Endothelial cell of umbilical vein (primary cell): Measurements from ENCODE around the gene C13orf46. TPM values are rescaled to one million over a fixed set of nuclear protein-coding genes. Genes with fewer than 3 reads are reported as not detected.

Experiments
- BruUV-seq: library from RNA; stranded (reverse); fragments of 400-500 nt; replicated peaks from 2 replicates; lab custom pipeline; 2021; lab: Mats Ljungman, UMichigan
- CTCF ChIA-PET: fragments of 300-600, 350-600 bp; sonication (Branson Sonifier 250); formaldehyde crosslinking; loops from one replicate; lab custom pipeline; 2021; ENCODE audit warnings: antibody characterized with exemption, inconsistent platforms; lab: Charles Lee
- POLR2A ChIA-PET: fragments of 300-600, 350-600 bp; sonication (Branson Sonifier 250); formaldehyde crosslinking; loops from one replicate; lab custom pipeline; 2021; ENCODE audit warnings: antibody characterized with exemption, inconsistent platforms; lab: Charles Lee
- DNase-seq: peaks from one replicate; pipeline ENCODE4 v3.0.0-alpha.2; 2011; ENCODE audit warnings: low read depth, low spot score
- FAIRE-seq: peaks from 2 replicates; lab custom pipeline; 2011; peaks lifted over from hg19 to GRCh38; lab: Jason Lieb, UNC
- H2AFZ ChIP-seq: 2 replicates; pipeline ENCODE4 v1.6.0; 2012; ENCODE audit warnings: low read depth, low read length, control low read depth, inconsistent platforms
- H3K27ac ChIP-seq: 2 replicates; pipeline ENCODE4 v1.5.1; 2011; ENCODE audit warnings: low read depth, mild to moderate bottlenecking, control low read depth, low read length, moderate library complexity; ENCODE audit not compliant: insufficient read depth
- H3K27me3 ChIP-seq, 2 experiments: 2 replicates each; pipeline versions ENCODE4 v1.6.0 to v1.6.1; 2011; ENCODE audit warnings: low read length in 2 of 2, mixed read lengths in 1 of 2; ENCODE audit not compliant: control insufficient read depth in 2 of 2, insufficient read depth in 2 of 2
- H3K36me3 ChIP-seq, 2 experiments: 2 replicates in 1 of 2; 3 replicates in 1 of 2; pipeline ENCODE4 v1.5.1; 2011; ENCODE audit warnings: low read length in 2 of 2, mild to moderate bottlenecking in 1 of 2, moderate library complexity in 1 of 2; ENCODE audit not compliant: control insufficient read depth in 2 of 2, insufficient read depth in 2 of 2; ENCODE audit errors: extremely low read depth in 1 of 2
- H3K4me1 ChIP-seq: 3 replicates; pipeline ENCODE4 v1.5.1; 2011; ENCODE audit warnings: mild to moderate bottlenecking, low read length; ENCODE audit not compliant: control insufficient read depth, insufficient read depth; ENCODE audit errors: extremely low read depth
- H3K4me2 ChIP-seq: 2 replicates; pipeline ENCODE4 v1.6.1; 2011; ENCODE audit warnings: low read length, control low read depth, mixed read lengths; ENCODE audit not compliant: insufficient read depth
- H3K4me3 ChIP-seq, 3 experiments: fragments of 200-600 bp in 1 of 3; sonication (generic), shearing (Covaris generic) in 1 of 3; replicated peaks in 1 of 3; 2 replicates each; pipeline ENCODE4 v1.5.1; 2011 to 2016; ENCODE audit warnings: control low read depth in 3 of 3, low read length in 3 of 3, mild to moderate bottlenecking in 2 of 3, inconsistent platforms in 1 of 3, low read depth in 1 of 3, moderate library complexity in 1 of 3; ENCODE audit not compliant: insufficient read depth in 1 of 3
- H3K79me2 ChIP-seq: 2 replicates; pipeline ENCODE4 v1.6.0; 2012; ENCODE audit warnings: low read length, inconsistent platforms; ENCODE audit not compliant: control insufficient read depth, insufficient read depth
- H3K9ac ChIP-seq: replicated peaks from 2 replicates; pipeline ENCODE3; 2011; ENCODE audit warnings: low read length, control low read depth; ENCODE audit not compliant: insufficient read depth; ENCODE audit errors: extremely low read depth
- H3K9me1 ChIP-seq: replicated peaks from 3 replicates; pipeline ENCODE4 v1.6.0; 2011; ENCODE audit warnings: mild to moderate bottlenecking, low read length; ENCODE audit not compliant: control insufficient read depth, insufficient read depth; ENCODE audit errors: extremely low read depth
- H3K9me3 ChIP-seq: replicated peaks from 2 replicates; pipeline ENCODE4 v1.5.1; 2012; ENCODE audit warnings: low read length, inconsistent platforms; ENCODE audit not compliant: control insufficient read depth, insufficient read depth
- H4K20me1 ChIP-seq: replicated peaks from 2 replicates; pipeline ENCODE3; 2011; ENCODE audit warnings: mild to moderate bottlenecking, low read length; ENCODE audit not compliant: control insufficient read depth, insufficient read depth; ENCODE audit errors: extremely low read depth
- EZH2 ChIP-seq: IDR thresholded peaks from 2 replicates; pipeline ENCODE4 v1.6.1; 2012; ENCODE audit warnings: borderline replicate concordance, low read depth, mild to moderate bottlenecking, moderate library complexity, low read length, inconsistent platforms; ENCODE audit not compliant: severe bottlenecking
- FOS ChIP-seq: IDR thresholded peaks from 2 replicates; pipeline ENCODE4 v1.6.1; 2011; ENCODE audit warnings: mild to moderate bottlenecking, low read length, moderate library complexity, borderline replicate concordance; ENCODE audit not compliant: insufficient read depth
- GATA2 ChIP-seq: IDR thresholded peaks from 2 replicates; pipeline ENCODE4 v1.7.0; 2011; ENCODE audit warnings: low read depth, mild to moderate bottlenecking, moderate library complexity, mixed read lengths, low read length; ENCODE audit not compliant: insufficient read length, insufficient read depth
- JUN ChIP-seq: IDR thresholded peaks from 2 replicates; pipeline ENCODE4 v1.6.1; 2011; ENCODE audit warnings: borderline replicate concordance, low read depth; ENCODE audit not compliant: insufficient read length, insufficient read depth
- MYC ChIP-seq: IDR thresholded peaks from one replicate; pipeline ENCODE4 v1.6.1; 2011; ENCODE audit warnings: mild to moderate bottlenecking, low read depth, low read length
- POLR2A ChIP-seq: IDR thresholded peaks from 2 replicates; pipeline ENCODE4 v1.6.1; 2012; ENCODE audit warnings: low read depth, mild to moderate bottlenecking, control low read depth, low read length
- POLR2AphosphoS5 ChIP-seq: IDR thresholded peaks from 2 replicates; pipeline ENCODE4 v1.6.1; 2012; ENCODE audit warnings: low read depth, mild to moderate bottlenecking, control low read depth, low read length, moderate library complexity; ENCODE audit not compliant: insufficient read depth
- dilution Hi-C: fragments of 300-500 bp; cut with MboI; formaldehyde crosslinking; loops from one replicate; pipeline ENCODE4 v1.15.0; 2019; ENCODE audit warnings: low sequenced_read_pairs; ENCODE audit not compliant: extremely low pct_ligation_motif_present
- intact Hi-C: fragments of 100-400 bp; cut with micrococcal nuclease; formaldehyde crosslinking; loops from one replicate; pipeline ENCODE4 v1.10.0; 2022
- polyA plus RNA-seq, 4 experiments: library from polyadenylated mRNA; depleted of rRNA in 3 of 4; stranded (reverse) in 3 of 4; unstranded in 1 of 4; fragments of >200 nt; gene quantifications; 2 replicates each; pipeline versions ENCODE4 v1.2.1 to v1.2.3, GENCODE V29; 2011 to 2012; ENCODE audit warnings: missing spikeins in 1 of 4
- total RNA-seq: library from RNA; stranded (reverse); gene quantifications from 2 replicates; pipeline ENCODE4 v1.2.3, GENCODE V29; 2021
- TF ChIP-seq, protein P1 (sequence below), 2 donors: IDR thresholded peaks; 1 replicate in 1 of 2; 2 replicates in 1 of 2; pipeline ENCODE4 v1.5.1; 2011; ENCODE audit warnings: low read length in 2 of 2, mild to moderate bottlenecking in 2 of 2, moderate library complexity in 2 of 2, control low read depth in 1 of 2, inconsistent platforms in 1 of 2, low read depth in 1 of 2; ENCODE audit not compliant: insufficient read depth in 1 of 2; ENCODE audit errors: extremely low read depth in 1 of 2
- TF ChIP-seq, protein P2 (sequence below): IDR thresholded peaks from 2 replicates; pipeline ENCODE4 v1.6.1; 2011; ENCODE audit not compliant: insufficient read depth, insufficient read length

C13orf46 gene
- total and polyA plus RNA-seq, 2 donors (not counting 3 experiments of a cell fraction or from before 2014, with no cell fraction given) = 1.3 to 1.7 TPM

DNA sequence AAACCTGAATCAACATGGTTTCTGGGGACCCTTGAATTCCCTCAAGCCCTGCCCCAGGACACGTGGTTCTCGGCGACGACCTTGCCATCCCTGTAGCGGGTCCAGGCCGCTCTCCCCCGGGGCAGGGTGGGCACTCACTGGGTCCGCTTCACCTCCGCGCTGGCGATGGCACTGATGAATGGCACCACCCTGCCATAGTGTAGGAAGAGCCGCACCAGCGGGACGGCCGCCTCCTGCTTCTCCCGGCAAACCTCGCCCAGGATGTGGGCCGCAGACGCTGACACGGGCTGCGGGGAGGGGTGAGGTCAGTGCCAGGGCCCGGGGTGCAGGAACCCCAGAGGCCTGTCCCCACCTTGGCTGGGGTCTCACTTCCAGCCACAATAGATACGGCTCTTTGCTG lies 44.1 kb upstream of the C13orf46 start:
- no peaks in the 10 kb centered on the region for H3K27me3 ChIP-seq
- DNase-seq (no peak), FAIRE-seq (no peak)
- BruUV-seq = no TSS peak
- no peak overlapping the region for H3K4me3 ChIP-seq
- no peaks in the 10 kb centered on the region for H3K79me2 ChIP-seq
- H3K9me3 ChIP-seq = no peaks in the 10 kb centered on the region
- H3K4me1 ChIP-seq = no peaks in the 10 kb centered on the region
- no peaks in the 10 kb centered on the region for H3K9me1 ChIP-seq
- H2AFZ ChIP-seq = no peak overlapping the region
- intact Hi-C loops = no loop called here
- H3K4me2 ChIP-seq = no peak overlapping the region
- dilution Hi-C loops = no loop called here
- H3K9ac ChIP-seq = no peak overlapping the region
- TF ChIP-seq, protein P1, sequence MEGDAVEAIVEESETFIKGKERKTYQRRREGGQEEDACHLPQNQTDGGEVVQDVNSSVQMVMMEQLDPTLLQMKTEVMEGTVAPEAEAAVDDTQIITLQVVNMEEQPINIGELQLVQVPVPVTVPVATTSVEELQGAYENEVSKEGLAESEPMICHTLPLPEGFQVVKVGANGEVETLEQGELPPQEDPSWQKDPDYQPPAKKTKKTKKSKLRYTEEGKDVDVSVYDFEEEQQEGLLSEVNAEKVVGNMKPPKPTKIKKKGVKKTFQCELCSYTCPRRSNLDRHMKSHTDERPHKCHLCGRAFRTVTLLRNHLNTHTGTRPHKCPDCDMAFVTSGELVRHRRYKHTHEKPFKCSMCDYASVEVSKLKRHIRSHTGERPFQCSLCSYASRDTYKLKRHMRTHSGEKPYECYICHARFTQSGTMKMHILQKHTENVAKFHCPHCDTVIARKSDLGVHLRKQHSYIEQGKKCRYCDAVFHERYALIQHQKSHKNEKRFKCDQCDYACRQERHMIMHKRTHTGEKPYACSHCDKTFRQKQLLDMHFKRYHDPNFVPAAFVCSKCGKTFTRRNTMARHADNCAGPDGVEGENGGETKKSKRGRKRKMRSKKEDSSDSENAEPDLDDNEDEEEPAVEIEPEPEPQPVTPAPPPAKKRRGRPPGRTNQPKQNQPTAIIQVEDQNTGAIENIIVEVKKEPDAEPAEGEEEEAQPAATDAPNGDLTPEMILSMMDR (IDR thresholded peaks at IDR 0.05; ENCODE audit: extremely low read depth in 1 of 2, insufficient read depth in 1 of 2, low read depth in 1 of 2, low read length in 2 of 2) = no peak
- TF ChIP-seq JUN = no peak
- TF ChIP-seq EZH2 = no peak
- TF ChIP-seq, protein P2, sequence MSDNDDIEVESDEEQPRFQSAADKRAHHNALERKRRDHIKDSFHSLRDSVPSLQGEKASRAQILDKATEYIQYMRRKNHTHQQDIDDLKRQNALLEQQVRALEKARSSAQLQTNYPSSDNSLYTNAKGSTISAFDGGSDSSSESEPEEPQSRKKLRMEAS = no peak
- TF ChIP-seq POLR2A = no peak
- no peak for TF ChIP-seq MYC
- TF ChIP-seq GATA2 = no peak
- TF ChIP-seq POLR2AphosphoS5 = no peak
- TF ChIP-seq FOS = no peak
- ChIA-PET CTCF (no interaction called here), POLR2A (no interaction called here)
- H4K20me1 ChIP-seq = no peaks in the 10 kb centered on the region
- H3K27ac ChIP-seq = no peak overlapping the region
- peaks cover 10 to 59% of the 10 kb centered on the region in 2 experiments for H3K36me3 ChIP-seq
